Measurements from ENCODE around the gene KLHL15.

Gene KLHL15

DNA sequence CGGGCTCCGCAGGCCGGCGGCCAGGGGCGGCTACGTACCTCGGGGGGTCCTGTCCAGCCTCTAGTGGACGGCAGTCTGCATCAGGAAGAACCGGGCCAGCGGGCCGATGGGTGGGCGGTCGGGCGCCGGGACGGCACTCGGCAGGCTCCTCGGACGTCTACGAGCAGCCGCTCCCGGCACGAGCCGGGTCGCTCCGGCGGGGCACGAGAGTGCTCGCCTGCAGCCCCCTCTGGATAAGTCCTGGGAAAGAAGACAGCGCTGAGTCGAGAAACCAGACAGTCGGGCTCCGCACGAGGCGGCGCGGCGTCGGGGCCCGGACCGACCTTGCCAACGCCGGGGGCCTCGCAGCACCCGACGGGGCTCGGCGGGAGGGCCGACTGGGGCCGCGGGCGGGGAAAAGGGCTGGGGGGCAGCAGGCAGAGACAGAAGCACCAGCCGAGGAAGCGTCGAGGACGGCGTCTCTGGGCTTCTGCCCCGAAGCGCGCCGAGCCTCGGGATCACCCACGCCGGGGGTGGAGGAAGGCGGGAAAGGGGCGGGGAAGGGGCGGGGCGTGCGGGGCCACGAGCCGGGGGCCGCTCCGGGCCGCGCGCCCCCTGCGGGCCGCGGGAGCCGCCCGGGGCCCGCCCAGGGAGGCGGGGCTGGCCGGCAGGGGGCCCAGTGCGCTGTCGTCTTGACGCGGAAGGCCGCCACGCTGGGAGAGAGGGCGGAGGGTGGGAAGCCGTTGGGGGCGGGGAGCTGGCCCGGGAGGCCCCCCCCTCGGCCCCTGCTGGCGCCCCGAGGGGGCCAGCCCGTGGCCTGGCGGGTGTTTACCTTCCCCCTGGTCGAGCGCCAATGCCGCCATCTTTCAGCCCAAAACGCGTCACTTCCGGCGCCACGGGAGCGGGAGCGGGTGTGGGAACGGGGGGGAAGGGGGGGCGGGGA is 1.9 kb downstream of the KLHL15 start:
- Mint-ChIP-seq H3K27ac (no peak overlapping the region), H3K27me3 (no peaks in the 10 kb centered on the region), H3K4me3 (peak overlapping the region; percentile 92), H3K4me1 (ENCODE audit: low read depth) (peaks cover 32% of the 10 kb centered on the region), H3K36me3 (ENCODE audit: low read depth) (peaks cover 14% of the 10 kb centered on the region), H3K9me3 (no peaks in the 10 kb centered on the region)

DNA sequence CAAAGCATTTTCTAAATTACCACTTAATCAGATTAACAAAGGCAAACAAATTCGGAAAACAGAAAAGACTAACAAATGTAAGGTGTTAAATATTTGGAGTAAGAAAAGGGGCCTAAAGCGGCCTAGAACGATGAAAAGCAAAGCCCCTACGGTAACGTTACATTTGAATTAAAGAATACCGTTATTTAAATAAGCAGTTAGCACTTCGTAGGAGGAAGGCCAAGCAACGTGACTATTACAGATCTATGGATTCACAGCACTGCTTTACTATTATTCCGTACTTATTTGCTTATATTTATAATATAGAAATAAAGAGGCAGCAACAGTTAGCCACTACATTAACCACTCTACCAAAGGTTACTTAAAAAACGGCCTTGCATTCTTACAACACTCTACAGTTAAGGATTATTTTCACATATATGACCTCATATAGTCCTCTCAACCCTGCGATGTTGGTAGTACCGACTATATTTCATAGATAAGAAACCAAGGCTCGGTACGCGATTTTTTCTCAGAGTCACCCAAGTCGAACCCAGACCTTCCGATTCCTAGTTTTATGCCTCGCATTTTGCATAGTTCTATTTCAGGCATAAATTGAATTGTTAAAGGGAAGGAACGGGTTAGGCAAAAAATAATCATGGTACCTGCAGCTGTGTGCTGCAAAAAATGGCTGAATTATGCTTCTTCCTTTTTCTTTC is 2.9 kb downstream of the KLHL15 start:
- no peaks in the 10 kb centered on the region for H3K9me3 Mint-ChIP-seq
- H3K4me1 Mint-ChIP-seq (ENCODE audit: low read depth) = peaks cover 40% of the 10 kb centered on the region
- peaks cover 14% of the 10 kb centered on the region for H3K36me3 Mint-ChIP-seq (ENCODE audit: low read depth)
- no peaks in the 10 kb centered on the region for H3K27me3 Mint-ChIP-seq
- peak overlapping the region; percentile 80 for H3K27ac Mint-ChIP-seq
- peak overlapping the region; percentile 92 for H3K4me3 Mint-ChIP-seq

DNA sequence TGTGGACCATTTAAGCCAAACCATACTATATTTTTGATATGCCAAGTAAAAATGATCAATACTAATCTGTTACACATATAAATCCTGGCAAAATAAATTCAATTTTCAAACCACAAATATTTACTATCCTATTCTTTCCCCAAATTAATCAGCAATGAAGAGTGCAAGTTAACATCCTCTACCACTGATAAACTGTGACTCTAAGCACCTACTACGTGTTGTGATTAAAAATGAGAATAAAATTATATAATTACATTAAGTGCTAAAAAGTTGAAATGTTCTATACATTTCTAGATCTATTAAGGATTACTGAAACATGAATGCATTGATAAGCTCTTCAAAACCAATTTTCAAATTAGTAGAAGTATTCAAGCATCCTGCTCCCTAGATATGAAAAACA is 3.4 kb downstream of the KLHL15 start:
- Mint-ChIP-seq H3K27ac (peak overlapping the region; percentile 61), H3K36me3 (ENCODE audit: low read depth) (peaks cover 14% of the 10 kb centered on the region), H3K4me3 (peak overlapping the region; percentile 92), H3K9me3 (no peaks in the 10 kb centered on the region), H3K27me3 (no peaks in the 10 kb centered on the region), H3K4me1 (ENCODE audit: low read depth) (peaks cover 40% of the 10 kb centered on the region)

DNA sequence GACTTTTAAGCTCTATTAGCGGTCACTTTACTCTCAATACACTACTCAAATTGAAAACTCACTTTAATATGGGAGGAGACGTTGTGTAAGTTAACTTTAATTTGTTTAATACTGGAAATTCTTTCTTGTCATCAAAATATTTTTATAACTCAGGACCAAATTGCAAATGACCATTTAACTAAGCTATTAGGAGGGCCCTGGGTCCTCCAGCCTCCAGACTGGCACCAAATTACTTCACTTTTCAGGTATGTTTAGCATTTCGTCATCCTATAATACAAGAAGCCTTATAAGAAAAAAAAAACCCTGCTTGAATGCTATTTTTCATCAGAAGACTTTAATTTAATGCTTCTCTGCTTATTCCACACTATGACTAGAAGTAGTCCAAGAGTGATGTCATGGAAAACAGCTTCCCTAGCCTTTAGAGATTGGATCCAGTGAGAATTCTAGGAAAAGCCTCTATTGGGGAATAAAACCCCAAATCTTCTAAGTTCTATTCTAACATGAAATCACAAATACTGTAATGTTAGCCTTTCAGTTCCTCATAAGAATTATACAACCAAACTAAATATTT is 6.6 kb downstream of the KLHL15 start:
- Mint-ChIP-seq H3K27ac (peak overlapping the region; percentile 37), H3K27me3 (no peaks in the 10 kb centered on the region), H3K36me3 (ENCODE audit: low read depth) (peaks cover 21% of the 10 kb centered on the region), H3K4me1 (ENCODE audit: low read depth) (peaks cover 42% of the 10 kb centered on the region), H3K4me3 (peak overlapping the region; percentile 22), H3K9me3 (no peaks in the 10 kb centered on the region)

DNA sequence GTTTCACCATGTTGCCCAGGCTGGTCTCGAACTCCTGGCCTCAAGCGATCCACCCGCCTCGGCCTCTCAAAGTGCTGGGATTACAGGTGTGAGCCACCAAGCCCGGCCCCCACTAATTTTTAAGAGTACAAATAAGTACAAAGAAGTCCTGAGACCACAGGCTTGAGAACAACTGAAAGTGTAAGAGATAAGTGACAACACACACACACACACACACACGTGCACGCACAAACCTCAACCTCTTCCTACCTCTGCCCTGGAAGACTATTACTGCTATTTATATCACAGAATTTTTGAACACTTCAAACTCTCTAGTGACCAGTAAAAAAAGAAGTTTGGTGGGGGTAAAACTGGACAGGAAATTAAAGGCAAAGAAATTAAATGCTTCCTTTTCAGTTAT is 7.5 kb downstream of the KLHL15 start:
- no peak overlapping the region for H3K4me3 Mint-ChIP-seq
- H3K27me3 Mint-ChIP-seq = no peaks in the 10 kb centered on the region
- peaks cover 21% of the 10 kb centered on the region for H3K36me3 Mint-ChIP-seq (ENCODE audit: low read depth)
- H3K9me3 Mint-ChIP-seq = no peaks in the 10 kb centered on the region
- H3K27ac Mint-ChIP-seq = no peak overlapping the region
- H3K4me1 Mint-ChIP-seq (ENCODE audit: low read depth) = peaks cover 52% of the 10 kb centered on the region

DNA sequence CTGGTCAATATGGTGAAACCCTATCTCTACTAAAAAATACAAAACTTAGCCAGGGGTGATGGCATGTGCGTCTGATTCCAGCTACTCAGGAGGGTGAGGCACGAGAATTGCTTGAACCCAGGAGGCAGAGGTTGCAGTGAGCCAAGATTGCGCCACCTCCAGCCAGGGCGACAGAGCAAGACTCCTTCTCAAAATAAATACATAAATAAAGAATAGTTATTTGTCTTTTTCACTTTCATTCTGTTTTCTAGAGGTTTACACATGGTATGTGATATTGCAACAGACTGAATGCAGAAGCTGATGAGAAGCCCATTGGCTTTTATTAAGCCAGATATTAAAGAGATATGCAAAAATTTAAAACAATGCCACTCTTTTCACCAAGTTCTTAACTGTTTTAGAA is 8.2 kb downstream of the KLHL15 start:
- Mint-ChIP-seq H3K36me3 (ENCODE audit: low read depth) (peaks cover 21% of the 10 kb centered on the region), H3K27ac (no peak overlapping the region), H3K4me3 (no peak overlapping the region), H3K27me3 (no peaks in the 10 kb centered on the region), H3K4me1 (ENCODE audit: low read depth) (peaks cover 58% of the 10 kb centered on the region), H3K9me3 (no peaks in the 10 kb centered on the region)

DNA sequence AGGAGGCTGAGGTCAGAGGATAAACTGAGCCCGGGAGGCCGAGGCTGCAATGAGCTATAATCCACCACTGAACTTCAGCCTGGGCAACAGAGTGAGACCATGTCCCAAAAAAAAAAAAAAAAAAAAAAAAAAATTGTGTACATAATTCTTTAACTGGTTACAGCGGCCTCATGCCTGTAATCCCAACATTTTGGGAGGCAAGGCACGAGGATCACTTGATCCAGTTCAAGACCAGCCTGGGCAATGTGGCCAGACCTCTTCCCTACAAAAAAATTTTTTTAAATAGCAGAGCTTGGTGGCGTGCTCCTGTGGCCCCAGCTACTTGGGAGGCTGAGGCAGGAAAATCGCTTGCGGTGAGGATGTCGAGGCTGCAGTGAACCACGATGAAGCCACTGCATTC is 9.3 kb downstream of the KLHL15 start:
- H3K4me1 Mint-ChIP-seq (ENCODE audit: low read depth) = peaks cover 52% of the 10 kb centered on the region
- H3K27ac Mint-ChIP-seq = no peak overlapping the region
- H3K9me3 Mint-ChIP-seq = no peaks in the 10 kb centered on the region
- H3K27me3 Mint-ChIP-seq = no peaks in the 10 kb centered on the region
- peaks cover 16% of the 10 kb centered on the region for H3K36me3 Mint-ChIP-seq (ENCODE audit: low read depth)
- no peak overlapping the region for H3K4me3 Mint-ChIP-seq

DNA sequence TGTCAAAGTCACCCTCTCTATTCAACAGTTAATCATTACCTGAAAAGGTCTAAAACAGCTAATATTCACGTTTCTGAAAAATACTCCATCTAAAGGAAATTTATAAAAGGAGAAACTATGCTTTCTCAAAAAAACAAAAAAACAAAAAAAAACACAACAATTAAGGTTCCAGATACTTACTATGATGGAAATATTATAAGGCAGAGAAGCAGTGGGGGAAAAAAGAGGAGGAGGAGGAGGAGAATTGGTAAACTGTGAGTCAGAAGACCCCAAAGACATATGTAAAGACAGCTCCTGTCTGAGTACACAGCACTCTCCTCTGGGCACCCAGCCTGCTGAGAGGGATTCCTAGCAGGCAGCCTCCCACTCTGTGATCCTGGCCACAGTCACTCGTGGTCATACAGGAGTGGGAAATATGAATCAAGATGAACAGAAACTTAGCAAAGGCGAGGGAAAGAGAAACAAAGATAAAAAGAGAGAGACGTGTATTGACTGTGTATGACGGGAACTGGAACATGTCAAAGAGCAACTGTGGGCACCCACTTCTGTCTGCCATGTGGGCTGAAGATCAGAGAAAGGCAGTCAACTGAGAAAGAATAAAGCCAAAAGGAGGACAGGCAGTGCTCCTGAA is 12.5 kb downstream of the KLHL15 start:
- H3K4me3 Mint-ChIP-seq = peak overlapping the region; percentile 66
- no peaks in the 10 kb centered on the region for H3K27me3 Mint-ChIP-seq
- peaks cover 39% of the 10 kb centered on the region for H3K4me1 Mint-ChIP-seq (ENCODE audit: low read depth)
- peaks cover 25% of the 10 kb centered on the region for H3K36me3 Mint-ChIP-seq (ENCODE audit: low read depth)
- peak overlapping the region; percentile 95 for H3K27ac Mint-ChIP-seq
- H3K9me3 Mint-ChIP-seq = no peaks in the 10 kb centered on the region

DNA sequence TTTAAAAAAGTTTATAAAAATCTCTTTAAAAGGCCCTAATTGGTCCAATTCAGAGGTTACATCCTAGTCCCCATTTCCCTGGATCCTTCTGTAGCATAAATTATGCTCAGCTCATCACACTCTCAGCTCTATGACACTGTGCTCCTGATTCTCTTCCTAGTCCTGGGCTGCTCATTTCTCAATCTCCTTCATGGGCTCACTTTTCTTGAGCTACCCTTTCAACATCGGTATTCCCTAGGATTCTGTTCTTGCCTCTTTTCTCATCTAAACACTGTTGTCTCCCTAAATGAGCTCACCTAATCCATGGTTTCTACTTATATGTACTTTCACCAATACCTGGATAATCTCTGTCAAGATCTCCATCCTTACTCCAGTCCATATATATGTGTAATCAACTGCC is 14.7 kb downstream of the KLHL15 start:
- Mint-ChIP-seq H3K9me3 (no peaks in the 10 kb centered on the region), H3K4me1 (ENCODE audit: low read depth) (peaks cover 43% of the 10 kb centered on the region), H3K4me3 (no peak overlapping the region), H3K27me3 (no peaks in the 10 kb centered on the region), H3K36me3 (ENCODE audit: low read depth) (peaks cover 25% of the 10 kb centered on the region), H3K27ac (no peak overlapping the region)

DNA sequence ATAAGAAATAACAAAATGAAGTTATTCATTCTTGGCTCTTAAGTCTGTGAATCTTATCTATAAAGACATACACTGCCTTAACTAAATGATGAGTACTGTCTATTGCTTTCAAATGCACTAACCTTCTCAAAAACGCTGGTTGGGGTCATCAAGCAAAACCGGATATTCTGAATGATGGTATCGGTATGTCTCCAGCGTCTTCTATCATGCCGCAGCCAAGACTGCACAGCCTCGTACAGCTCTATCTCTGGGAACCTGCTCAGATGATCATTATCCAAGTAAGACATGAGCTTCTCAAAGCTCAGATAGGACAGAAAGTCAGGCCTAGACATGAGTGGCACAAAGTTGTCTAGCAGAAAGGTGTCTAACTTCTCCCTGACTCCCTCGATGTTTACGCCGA is 21.1 kb downstream of the KLHL15 start:
- Mint-ChIP-seq H3K36me3 (ENCODE audit: low read depth) (peaks cover 36% of the 10 kb centered on the region), H3K27ac (no peak overlapping the region), H3K9me3 (no peaks in the 10 kb centered on the region), H3K4me1 (ENCODE audit: low read depth) (peaks cover 37% of the 10 kb centered on the region), H3K27me3 (no peaks in the 10 kb centered on the region), H3K4me3 (no peak overlapping the region)

DNA sequence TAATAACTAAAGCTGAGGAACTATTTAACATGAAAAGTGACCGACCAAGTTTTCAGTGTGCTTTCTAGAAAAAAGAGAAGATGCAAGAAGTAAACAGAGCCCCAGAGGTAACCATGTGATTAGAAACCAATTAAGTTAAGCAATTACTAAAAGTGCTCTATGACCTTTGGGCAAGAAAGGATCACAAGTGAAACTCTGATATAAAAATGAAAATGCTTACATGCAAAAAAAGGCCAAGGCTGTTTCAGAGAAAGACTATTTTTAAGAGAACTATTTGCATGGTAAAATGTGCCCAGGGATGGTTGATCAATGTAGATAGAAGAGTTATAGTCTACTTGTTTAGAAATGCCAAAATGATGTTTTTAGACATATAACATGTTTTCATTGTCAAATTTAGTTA is 22.0 kb downstream of the KLHL15 start:
- no peaks in the 10 kb centered on the region for H3K27me3 Mint-ChIP-seq
- peaks cover 28% of the 10 kb centered on the region for H3K4me1 Mint-ChIP-seq (ENCODE audit: low read depth)
- H3K36me3 Mint-ChIP-seq (ENCODE audit: low read depth) = peaks cover 28% of the 10 kb centered on the region
- no peak overlapping the region for H3K4me3 Mint-ChIP-seq
- peak overlapping the region; percentile 49 for H3K27ac Mint-ChIP-seq
- H3K9me3 Mint-ChIP-seq = no peaks in the 10 kb centered on the region

DNA sequence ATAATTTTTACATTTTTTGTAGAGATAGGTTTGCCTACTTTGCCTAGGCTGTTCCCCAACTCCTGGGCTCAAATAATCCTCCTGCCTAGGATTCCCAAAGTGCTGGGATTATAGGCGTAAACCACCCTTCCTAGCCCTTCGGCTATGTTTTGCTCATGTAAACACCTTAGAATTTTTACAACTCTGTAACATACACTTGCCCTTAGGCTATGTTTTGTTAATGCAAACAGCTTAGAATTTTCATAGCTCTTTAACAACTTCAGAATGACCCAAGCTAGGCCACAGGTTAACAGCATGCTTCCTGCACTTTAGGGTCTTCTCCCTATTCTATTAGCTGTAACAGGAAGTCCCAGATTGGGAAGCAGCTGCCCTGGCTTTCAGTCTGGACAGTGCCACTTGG is 24.2 kb downstream of the KLHL15 start:
- H3K27ac Mint-ChIP-seq = no peak overlapping the region

DNA sequence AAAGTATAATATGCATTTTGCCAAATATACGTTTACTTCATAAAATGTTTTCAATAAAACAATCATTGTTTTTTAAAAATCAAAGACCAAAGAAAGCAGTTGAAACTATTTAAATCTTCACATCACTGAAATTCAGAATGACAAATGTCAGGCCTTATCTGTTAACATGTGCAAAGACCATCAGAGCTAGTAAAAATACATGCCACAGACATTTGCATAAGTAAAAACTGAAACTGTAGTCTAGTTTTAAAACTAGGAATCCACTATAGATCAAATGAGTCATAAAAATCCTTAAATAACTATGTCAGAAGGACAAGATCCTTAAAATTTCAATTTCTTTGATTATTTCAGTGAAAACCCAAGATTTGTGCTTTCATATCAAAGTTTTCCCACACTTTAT is 24.8 kb downstream of the KLHL15 start:
- Mint-ChIP-seq H3K27me3 (no peaks in the 10 kb centered on the region), H3K9me3 (no peaks in the 10 kb centered on the region), H3K4me3 (no peak overlapping the region), H3K4me1 (ENCODE audit: low read depth) (peaks cover 19% of the 10 kb centered on the region), H3K27ac (no peak overlapping the region), H3K36me3 (ENCODE audit: low read depth) (peaks cover 25% of the 10 kb centered on the region)

More for the DNA sequence above, 24.2 kb downstream of the KLHL15 start:
- peaks cover 19% of the 10 kb centered on the region for H3K4me1 Mint-ChIP-seq (ENCODE audit: low read depth)
- H3K4me3 Mint-ChIP-seq = no peak overlapping the region
- no peaks in the 10 kb centered on the region for H3K27me3 Mint-ChIP-seq
- peaks cover 25% of the 10 kb centered on the region for H3K36me3 Mint-ChIP-seq (ENCODE audit: low read depth)
- H3K9me3 Mint-ChIP-seq = no peaks in the 10 kb centered on the region

DNA sequence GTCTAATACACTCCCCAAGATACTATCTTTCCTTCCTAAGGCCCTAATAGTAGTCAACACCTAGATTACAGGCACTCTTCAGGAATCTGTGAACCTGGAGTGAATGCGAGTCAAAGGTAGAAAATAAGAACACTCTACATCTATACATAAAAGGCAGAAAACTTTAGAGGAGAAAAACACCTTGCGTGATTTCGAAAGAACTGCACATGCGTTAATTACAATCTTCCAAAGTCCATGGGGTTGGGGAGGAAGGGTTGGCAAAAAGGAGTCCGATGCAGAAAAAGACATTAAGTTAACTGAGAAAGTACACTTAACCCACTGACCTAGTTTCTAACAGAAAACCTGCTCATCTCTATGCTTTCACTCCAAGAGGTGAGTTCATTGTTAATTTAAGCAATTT is 27.3 kb downstream of the KLHL15 start:
- H3K36me3 Mint-ChIP-seq (ENCODE audit: low read depth) = peaks cover 9% of the 10 kb centered on the region
- H3K4me1 Mint-ChIP-seq (ENCODE audit: low read depth) = peaks cover 12% of the 10 kb centered on the region
- no peaks in the 10 kb centered on the region for H3K27me3 Mint-ChIP-seq
- H3K4me3 Mint-ChIP-seq = no peak overlapping the region
- no peak overlapping the region for H3K27ac Mint-ChIP-seq
- no peaks in the 10 kb centered on the region for H3K9me3 Mint-ChIP-seq

All from stimulated activated naive CD8-positive, alpha-beta T cell treated with anti-CD3 and anti-CD28 coated beads, Interleukin-15, Interleukin-2, amounts not matched to agents 100 ng/mL and 50 ng/mL, for 24 hours (primary cell).